GM12878 (cell line): ENCODE measurements around the gene GRIK5.

Experiments used
- BMI1 ChIP-seq: fragments of 450-650 bp; IDR thresholded peaks from 2 replicates; pipeline ENCODE4 v1.6.1; 2016; ENCODE audit warnings: mild to moderate bottlenecking, moderate library complexity, borderline replicate concordance
- CREM ChIP-seq: IDR thresholded peaks from 2 replicates; pipeline ENCODE4 v1.6.1; 2014; ENCODE audit warnings: antibody characterized with exemption, low read depth
- JUND ChIP-seq: IDR thresholded peaks from 2 replicates; pipeline ENCODE4 v1.6.1; 2012; ENCODE audit warnings: low read depth, mild to moderate bottlenecking, low read length, improper control_type of control experiment, moderate library complexity
- NR2C2 ChIP-seq: IDR thresholded peaks from 2 replicates; pipeline ENCODE4 v1.6.1; 2011; ENCODE audit warnings: borderline replicate concordance, low read depth; ENCODE audit not compliant: control insufficient read depth, insufficient read length
- POLR2A ChIP-seq: IDR thresholded peaks from 2 replicates; pipeline ENCODE4 v1.6.1; 2011; ENCODE audit warnings: low read depth, mild to moderate bottlenecking, low read length
- TF ChIP-seq, protein P1 (sequence below): IDR thresholded peaks from 2 replicates; pipeline ENCODE4 v1.6.1; 2012; ENCODE audit warnings: low read depth, low read length, improper control_type of control experiment
- TF ChIP-seq, protein P2 (sequence below), 3 experiments: IDR thresholded peaks in 2 of 3; conservative IDR thresholded peaks in 1 of 3; 2 replicates each; pipeline ENCODE4 v1.5.1; 2011; ENCODE audit warnings: low read depth in 3 of 3, low read length in 3 of 3, mild to moderate bottlenecking in 3 of 3, control low read depth in 2 of 3, moderate library complexity in 2 of 3, inconsistent platforms in 1 of 3, mixed read lengths in 1 of 3; ENCODE audit not compliant: control insufficient read depth in 2 of 3, insufficient read depth in 1 of 3; ENCODE audit errors: extremely low read depth in 1 of 3
- TF ChIP-seq, protein P3 (sequence below): fragments of 450-650 bp; IDR thresholded peaks from 2 replicates; pipeline ENCODE4 v1.6.1; 2017; ENCODE audit warnings: mild to moderate bottlenecking

DNA sequence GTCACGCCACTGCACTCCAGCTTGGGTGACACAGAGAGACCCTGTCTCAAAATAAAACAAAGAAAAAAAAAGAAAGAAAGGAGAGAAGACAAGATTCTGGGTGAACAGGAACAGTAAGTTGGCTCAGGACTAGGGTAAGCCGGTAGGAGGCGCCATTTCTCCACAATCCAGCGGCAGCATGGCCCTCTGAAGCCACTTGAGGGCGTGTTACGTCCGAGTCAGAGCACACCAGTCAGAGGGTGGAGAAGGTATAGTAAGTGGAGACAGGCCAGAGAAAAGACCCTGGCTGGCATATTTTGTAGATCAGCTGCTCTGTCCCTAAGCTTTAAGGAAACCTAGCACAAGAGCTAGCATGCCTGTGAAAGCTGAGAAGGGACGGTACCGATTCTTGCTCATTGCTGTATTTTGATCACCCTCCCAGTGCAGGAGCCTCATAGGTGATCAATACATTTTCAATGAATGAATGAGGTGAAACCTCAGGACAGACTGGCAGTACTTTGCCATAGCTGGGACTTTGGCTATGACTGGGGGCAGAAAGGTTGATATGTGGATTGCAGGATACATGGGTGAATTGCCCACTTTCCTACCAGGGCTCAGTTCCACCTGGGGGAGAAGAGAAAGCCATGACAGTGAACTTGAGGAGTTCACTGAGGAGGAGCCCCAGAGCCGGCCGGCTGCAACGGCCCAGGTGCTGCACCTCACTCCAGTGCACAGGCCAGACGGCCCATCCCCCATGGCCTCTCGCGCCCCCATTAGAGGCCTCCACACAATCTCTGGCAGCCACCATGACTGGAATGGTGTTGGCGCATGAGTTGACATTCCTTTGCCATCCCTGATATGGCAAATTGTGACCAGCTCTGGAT, 38.8 kb upstream of the GRIK5 start:
- TF ChIP-seq, protein P1, sequence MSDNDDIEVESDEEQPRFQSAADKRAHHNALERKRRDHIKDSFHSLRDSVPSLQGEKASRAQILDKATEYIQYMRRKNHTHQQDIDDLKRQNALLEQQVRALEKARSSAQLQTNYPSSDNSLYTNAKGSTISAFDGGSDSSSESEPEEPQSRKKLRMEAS: no peak
- TF ChIP-seq CREM (no peak), NR2C2 (no peak), POLR2A (no peak), BMI1 (no peak), JUND (no peak)
- TF ChIP-seq, protein P2, sequence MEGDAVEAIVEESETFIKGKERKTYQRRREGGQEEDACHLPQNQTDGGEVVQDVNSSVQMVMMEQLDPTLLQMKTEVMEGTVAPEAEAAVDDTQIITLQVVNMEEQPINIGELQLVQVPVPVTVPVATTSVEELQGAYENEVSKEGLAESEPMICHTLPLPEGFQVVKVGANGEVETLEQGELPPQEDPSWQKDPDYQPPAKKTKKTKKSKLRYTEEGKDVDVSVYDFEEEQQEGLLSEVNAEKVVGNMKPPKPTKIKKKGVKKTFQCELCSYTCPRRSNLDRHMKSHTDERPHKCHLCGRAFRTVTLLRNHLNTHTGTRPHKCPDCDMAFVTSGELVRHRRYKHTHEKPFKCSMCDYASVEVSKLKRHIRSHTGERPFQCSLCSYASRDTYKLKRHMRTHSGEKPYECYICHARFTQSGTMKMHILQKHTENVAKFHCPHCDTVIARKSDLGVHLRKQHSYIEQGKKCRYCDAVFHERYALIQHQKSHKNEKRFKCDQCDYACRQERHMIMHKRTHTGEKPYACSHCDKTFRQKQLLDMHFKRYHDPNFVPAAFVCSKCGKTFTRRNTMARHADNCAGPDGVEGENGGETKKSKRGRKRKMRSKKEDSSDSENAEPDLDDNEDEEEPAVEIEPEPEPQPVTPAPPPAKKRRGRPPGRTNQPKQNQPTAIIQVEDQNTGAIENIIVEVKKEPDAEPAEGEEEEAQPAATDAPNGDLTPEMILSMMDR (IDR thresholded peaks at IDR 0.05 in 2 of 3, conservative IDR thresholded peaks at IDR 0.05 in 1 of 3; ENCODE audit: control insufficient read depth in 2 of 3, extremely low read depth in 1 of 3, insufficient read depth in 1 of 3, low read depth in 3 of 3, low read length in 3 of 3): peak; percentile 100; a peak in 5 of 6 replicates
- TF ChIP-seq, protein P3, sequence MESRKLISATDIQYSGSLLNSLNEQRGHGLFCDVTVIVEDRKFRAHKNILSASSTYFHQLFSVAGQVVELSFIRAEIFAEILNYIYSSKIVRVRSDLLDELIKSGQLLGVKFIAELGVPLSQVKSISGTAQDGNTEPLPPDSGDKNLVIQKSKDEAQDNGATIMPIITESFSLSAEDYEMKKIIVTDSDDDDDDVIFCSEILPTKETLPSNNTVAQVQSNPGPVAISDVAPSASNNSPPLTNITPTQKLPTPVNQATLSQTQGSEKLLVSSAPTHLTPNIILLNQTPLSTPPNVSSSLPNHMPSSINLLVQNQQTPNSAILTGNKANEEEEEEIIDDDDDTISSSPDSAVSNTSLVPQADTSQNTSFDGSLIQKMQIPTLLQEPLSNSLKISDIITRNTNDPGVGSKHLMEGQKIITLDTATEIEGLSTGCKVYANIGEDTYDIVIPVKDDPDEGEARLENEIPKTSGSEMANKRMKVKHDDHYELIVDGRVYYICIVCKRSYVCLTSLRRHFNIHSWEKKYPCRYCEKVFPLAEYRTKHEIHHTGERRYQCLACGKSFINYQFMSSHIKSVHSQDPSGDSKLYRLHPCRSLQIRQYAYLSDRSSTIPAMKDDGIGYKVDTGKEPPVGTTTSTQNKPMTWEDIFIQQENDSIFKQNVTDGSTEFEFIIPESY: no peak
